ENCODE measurements around the gene NT5DC1. TPM values are rescaled to one million over a fixed set of nuclear protein-coding genes. Genes with fewer than 3 reads are reported as not detected.

NT5DC1 gene
- total and polyA plus RNA-seq, 2 experiments from 2014 or later, result 27.0 to 29.8 TPM

- TF ChIP-seq ZNF462 (CRISPR knock-in tag; IDR thresholded peaks at IDR 0.05), result no peak
- no peak for TF ChIP-seq JUNB (IDR thresholded peaks at IDR 0.05; ENCODE audit: unreplicated experiment)
Observed at GRCh38 chr6:116165596-116165995, 64.9 kb downstream of the NT5DC1 start (continued).

GRCh38 chr6:116166369-116166768 is 65.7 kb downstream of the NT5DC1 start:
- Mint-ChIP-seq H3K27ac (no peak overlapping the region), H3K4me1 (no peaks in the 10 kb centered on the region), H3K36me3 (ENCODE audit: low read depth) (peaks cover 13% of the 10 kb centered on the region), H3K27me3 (ENCODE audit: insufficient read depth, low read depth, poor library complexity) (peaks cover 2% of the 10 kb centered on the region), H3K9me3 (0 out of 3 replicates have a peak, but pooled peaks cover 3% of the 10 kb centered on the region), H3K4me3 (no peak overlapping the region)
- Histone ChIP-seq H2AFZ (no peak overlapping the region), H4K20me1 (replicated peaks; ENCODE audit: insufficient read depth) (no peaks in the 10 kb centered on the region), H3K36me3 (ENCODE audit: insufficient read depth) (no peaks in the 10 kb centered on the region), H3K9me2 (ENCODE audit: insufficient read depth) (no peaks in the 10 kb centered on the region; the same call in 1 of the 2 replicates), H3K4me2 (no peak overlapping the region), H3K4me1 (ENCODE audit: insufficient read depth) (no peaks in the 10 kb centered on the region), H3K79me2 (replicated peaks; ENCODE audit: insufficient read depth) (peaks cover 21% of the 10 kb centered on the region), H3K27me3 (ENCODE audit: insufficient read depth) (no peaks in the 10 kb centered on the region), H3F3A (replicated peaks; ENCODE audit: low read depth) (no peaks in the 10 kb centered on the region), H3K27ac (ENCODE audit: low read depth) (no peak overlapping the region), H3K4me3 (no peak overlapping the region)
- no peak for DNase-seq (ENCODE audit: low spot score)
- ATAC-seq, result no peak
- TF ChIP-seq REST (IDR thresholded peaks at IDR 0.05; ENCODE audit: unreplicated experiment) (no peak), ETS1 (IDR thresholded peaks at IDR 0.05) (no peak), ZNF331 (CRISPR knock-in tag; IDR thresholded peaks at IDR 0.05; ENCODE audit: low read depth) (no peak), JUNB (IDR thresholded peaks at IDR 0.05; ENCODE audit: unreplicated experiment) (no peak), CTCF (conservative IDR thresholded peaks at IDR 0.05; ENCODE audit: low read depth in 2 of 2) (no peak), NANOG (IDR thresholded peaks at IDR 0.05; ENCODE audit: borderline replicate concordance) (no peak), EZH2phosphoT487 (IDR thresholded peaks at IDR 0.05; ENCODE audit: unreplicated experiment) (no peak), STAT1 (IDR thresholded peaks at IDR 0.05; ENCODE audit: unreplicated experiment) (no peak), ZNF114 (CRISPR knock-in tag; IDR thresholded peaks at IDR 0.05) (no peak), CREB1 (CRISPR knock-in tag; IDR thresholded peaks at IDR 0.05; ENCODE audit: low read depth) (no peak), EZH2 (IDR thresholded peaks at IDR 0.05; ENCODE audit: low read depth, unreplicated experiment) (no peak), POLR2AphosphoS5 (IDR thresholded peaks at IDR 0.05; ENCODE audit: low read depth) (no peak)

Measured in GM23338 (cell line).